COLO829 (cell line): ENCODE data around the gene SPATA16.
A peak's percentile ranks its signal among the peaks of the same experiment; 100 is the strongest.
"Not testable (repeated sequence)": the region's sequence is repeated elsewhere in the genome, so short reads cannot be mapped to it uniquely, and the experiment has no call there.

Source experiments
- DNase-seq: peaks from one replicate; pipeline ENCODE4 v3.0.0; 2012; ENCODE audit warnings: low spot score

The SPATA16 gene

DNA sequence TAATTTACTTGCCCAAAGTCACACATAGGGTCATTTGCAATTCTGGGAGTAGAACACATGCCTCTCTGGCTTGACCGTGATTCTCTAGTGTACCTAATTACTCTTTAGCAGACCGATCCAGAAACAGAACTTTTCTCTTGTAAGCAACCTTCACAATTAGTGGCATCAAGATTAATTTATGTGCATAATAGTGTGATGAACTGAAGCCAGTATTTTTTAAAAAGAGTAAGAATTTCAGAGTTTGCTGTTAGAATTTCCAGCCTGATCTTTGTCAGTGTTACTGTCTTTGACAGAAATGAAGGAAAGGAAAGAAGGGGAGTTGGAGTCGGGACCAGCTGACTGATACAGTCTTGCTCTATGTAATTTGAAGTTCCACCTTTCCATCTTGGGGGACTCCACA lies 137.1 kb downstream of the SPATA16 start:
- no peak for DNase-seq

DNA sequence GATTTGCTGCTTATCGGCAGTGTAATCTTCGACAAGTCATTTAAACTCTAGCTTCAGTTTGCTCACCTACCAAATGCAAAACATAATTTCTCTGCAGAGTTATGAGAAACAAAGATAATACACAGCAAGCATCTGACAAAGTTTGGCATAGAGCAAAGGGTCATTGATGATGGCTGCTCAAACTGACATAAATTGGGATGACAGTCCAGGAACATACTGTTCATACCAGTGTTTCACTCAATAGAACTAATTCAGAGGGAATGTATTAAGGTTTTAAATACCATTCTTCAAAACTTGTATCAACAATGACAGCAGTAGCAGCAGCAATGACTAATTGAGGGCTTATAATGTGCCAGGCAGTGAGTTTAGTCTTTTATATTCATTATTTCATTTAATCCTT lies 137.6 kb downstream of the SPATA16 start:
- no peak for DNase-seq

DNA sequence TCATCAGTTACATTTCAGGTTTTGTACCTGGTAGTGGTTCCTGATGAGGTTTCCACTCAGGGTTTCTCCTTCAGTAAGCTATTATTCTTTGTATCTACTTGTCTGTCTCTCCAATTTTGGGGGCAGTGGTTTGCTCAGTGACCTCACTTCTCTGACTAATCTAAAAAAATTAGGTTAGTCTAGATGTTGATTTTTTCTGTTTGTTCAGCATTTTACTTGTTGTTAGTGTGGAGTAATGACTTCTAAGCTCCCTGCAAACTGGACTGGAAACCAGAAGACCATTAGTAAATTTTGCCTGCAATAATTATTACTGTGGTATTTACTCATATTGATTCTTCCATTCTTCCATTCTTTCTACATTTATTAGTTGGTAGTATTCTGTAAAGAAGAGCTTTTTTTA lies 139.4 kb downstream of the SPATA16 start:
- DNase-seq, result no peak

DNA sequence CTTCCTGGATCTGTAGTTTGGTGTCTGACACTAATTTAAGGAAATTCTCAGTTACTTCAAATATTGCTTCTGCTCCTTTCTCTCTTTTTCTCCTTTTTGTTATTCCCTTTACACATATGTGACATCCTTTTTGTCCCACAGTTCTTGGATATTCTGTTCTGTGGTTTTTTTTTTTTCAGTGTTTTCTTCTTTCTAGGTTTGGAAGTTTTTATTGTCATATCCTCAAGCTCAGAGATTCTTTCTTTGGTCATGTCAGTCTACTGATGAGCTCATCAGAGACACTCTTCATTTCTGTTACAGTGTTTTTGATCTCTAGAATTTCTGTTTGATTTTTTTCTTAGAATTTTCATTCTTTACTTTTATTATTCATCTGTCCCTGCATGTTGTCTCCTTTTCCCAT lies 140.5 kb downstream of the SPATA16 start:
- DNase-seq, result no peak

DNA sequence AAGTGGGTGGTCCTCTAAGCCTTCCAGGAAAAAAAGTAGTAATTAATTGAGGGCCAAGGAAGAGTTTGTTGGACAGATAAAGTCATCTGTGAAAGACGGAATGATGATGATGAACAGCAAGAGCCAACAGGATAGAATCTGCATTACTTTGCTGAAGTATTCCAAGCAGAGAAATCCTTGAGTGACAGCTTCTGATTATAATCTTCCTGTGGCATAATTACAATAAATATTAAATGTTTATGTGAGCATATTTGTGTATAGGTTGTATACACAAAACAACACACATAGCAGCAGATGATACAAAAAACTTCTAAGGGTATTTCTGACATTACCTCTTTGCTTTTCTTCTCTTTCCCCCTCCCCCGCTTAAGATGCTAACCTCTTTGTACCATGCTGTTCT lies 147.6 kb downstream of the SPATA16 start:
- DNase-seq, result no peak

DNA sequence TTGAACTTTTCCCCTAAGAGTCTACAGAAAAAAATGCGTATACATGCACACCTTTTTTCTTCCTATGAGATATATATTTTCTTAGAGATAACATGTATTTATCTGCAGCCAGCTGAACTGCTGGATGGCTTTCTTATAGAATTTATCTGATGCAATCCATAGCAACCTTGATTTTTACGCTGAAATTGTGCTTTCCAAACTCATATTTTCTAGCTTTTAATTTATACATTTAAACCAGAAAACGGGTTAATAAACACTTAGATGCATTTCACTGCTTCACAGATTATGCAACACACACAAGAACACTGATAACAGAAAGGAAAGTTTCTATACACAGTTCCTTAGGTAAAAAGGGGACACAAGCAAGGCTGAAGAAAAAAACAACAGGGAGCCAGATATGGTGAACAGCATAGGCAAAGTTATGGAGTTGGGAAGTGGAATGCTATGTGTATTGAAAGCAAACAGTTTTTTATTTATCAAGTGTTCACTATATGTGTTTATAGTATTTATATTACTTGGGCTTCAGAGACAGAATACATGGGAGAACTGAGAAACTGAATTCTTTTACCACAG lies 149.5 kb downstream of the SPATA16 start:
- no peak for DNase-seq

DNA sequence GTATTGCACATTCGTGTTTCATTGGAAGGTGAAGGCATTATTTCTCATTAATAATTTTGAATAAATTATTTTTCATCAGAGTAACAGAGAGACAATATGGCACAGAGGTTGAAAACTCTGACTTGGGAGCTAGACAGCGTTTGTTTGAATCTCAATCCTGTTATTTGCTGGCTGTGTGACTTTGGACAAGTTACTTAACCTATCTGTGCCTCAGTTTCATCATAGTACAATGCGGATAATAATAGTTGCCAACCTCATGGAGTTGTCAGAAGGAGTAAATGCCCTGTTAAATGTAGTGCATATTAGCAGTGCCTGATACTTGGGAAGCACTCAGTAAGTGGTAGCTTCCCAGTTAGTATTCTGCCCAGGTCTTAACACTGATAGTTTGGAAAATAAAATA lies 151.7 kb downstream of the SPATA16 start:
- no peak for DNase-seq

DNA sequence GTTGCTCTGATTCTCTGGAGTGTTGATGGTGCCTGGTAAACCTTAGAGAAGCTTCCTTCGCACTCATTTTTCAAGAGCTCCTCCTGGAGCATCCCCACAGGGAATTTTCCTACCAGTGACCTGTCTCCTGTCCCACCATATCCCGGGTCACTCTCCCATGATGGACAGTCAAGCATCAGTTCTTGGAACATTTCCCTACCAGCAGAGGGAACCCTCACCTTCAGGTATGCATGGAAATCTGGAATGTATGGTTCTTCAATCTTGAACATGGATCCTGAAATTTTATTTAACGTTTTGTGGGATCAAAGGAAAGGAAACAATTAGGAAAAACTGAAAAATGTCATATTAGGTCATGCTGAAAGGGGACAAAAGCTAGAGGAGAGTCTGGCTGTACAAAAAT lies 153.8 kb downstream of the SPATA16 start:
- DNase-seq, result peak; percentile 40

DNA sequence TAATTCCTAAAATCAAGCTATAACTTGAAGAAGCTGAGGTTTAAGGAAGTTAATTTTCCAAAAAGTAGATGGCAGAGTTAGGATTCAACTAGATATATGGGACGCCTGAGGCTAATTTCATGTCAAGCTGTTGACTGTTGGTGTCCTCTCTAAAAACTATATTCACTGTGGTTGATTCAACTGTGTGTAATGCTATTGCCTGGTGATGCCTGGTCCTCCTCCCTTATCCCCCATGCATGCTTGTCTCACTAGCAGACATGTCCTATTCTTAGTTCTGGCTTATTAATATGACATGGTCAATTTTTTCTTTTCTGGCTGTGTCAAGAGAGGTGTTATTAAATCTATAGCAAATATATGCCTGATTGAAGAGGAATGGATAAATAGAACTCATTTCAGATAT lies 156.1 kb downstream of the SPATA16 start:
- DNase-seq, result no peak

DNA sequence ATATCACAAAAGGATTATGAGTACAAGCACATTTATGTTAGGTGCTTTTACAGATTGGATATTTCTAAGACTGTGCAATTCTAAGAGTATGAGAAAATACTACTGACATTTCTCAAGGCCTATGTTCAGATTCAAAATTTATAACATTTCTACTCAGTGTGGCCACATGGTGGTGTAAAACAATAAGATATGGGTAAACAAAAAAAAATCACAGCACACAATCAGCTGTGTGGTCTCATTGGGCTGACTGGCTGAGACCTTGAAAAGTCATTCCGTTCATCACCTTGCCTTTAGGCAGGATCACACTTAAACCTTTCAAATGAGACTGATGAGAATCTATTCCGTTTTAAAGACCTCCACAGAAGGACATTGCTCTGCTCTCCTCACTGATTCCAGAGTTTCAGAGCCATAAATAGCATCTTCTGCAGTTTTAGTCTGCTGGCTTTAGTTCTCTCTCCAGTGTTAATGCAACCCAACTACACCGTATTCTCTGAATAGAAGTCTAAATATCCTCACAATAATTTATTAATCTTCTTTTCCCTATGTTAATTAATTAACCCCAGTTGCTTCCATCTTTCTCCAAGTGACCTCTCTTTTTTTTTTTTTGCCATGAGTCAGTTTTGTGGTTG lies 158.2 kb downstream of the SPATA16 start:
- DNase-seq, result no peak

DNA sequence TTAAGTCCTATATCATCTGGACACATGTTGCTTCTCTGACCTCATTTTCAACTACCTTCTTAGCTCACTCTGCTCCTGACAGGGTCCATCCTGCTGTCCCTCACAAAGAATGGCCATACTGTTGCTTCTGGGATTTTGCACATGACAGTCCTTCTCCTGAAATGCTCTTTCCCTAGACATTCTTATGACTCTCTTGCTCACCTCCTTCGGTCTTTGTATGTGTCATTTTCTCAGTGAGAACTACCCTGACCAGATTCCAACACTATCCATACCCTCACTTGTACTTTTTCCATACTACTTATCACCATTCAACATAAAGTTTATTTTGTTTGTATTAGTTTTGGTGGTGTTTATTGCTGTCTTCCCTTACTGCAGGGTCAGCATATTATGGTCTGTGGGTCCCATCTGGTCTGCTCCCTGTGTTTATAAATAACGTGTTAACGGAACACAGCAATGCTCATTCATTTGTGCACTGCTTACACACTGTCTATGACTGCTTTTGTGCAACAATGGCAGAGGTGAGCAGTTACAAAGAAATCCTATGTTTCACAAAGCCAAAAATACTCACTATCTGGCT lies 159.5 kb downstream of the SPATA16 start:
- DNase-seq, result no peak

DNA sequence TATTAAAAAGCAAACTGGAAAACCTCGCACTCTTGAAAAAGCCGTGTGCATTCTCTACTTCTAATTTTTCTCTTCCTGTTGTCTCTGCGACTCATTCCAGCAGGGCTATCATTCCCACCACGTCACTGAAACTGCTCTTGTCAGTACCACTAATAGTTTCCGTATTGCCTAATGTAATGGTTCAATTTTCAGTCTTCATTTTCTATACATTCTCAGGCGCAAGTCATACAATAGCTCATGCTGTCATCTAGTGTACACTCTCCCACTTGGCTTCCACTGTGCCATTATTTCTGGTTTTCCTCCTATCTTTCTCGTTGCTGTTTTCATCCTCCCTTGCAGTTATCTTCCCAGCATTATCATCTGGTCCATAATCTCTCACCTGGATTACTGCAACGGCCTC lies 160.2 kb downstream of the SPATA16 start:
- DNase-seq, result peak; percentile 34

DNA sequence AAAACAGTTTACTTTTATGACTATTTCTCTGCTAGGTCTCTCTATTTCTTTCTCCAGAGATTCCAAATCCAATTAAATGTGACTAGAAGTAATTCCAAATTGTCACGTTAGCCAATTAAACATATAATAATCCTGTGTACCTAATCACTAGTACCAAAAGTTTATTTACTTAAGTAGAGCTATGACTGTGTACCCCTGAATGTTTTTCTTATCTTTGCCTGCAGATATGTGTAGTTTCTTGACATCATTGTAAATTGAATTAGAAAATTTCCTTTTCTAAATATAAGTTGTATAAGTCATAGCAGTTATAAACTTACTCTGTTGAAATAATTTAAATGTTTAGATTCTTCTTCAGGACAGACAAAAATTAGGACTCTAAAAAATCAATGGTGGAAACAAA lies 163.3 kb downstream of the SPATA16 start:
- DNase-seq, result no peak

DNA sequence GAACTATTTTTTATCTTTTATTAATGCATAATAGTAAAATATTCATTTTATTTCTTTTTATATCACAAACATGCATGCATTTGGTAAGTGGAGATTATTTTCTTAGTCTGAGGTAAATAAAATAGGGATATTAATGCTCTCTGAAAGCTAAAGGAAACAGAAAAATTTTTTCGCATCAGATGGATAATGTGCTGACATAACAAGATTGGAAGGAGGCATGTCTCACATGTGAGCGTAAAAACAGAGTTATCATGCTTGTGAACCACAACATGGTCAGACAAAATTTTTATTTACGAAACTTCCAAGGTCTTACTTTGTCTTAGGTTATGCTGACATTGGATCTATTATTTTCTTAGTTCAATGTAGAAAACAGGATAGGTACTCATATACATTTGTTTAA lies 166.1 kb downstream of the SPATA16 start:
- no peak for DNase-seq

DNA sequence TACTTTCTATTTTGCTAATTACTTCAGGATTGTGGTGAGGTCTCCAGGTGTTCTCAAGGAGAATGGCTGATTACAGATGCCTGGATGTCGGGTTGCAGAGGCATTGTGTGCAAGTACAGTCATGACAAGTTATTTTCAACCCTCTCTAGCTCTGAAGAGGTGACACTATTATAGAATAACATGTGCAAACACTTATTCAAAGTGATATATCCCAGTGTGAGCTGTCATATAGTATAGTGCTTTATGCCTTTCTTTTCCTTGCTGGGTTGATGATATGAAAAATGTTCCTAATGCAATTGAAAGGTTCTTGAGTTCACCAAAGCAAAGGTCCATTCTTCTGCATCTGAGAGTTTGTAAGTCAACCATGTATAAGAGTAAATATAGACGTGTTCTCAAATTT lies 167.2 kb downstream of the SPATA16 start:
- no peak for DNase-seq

DNA sequence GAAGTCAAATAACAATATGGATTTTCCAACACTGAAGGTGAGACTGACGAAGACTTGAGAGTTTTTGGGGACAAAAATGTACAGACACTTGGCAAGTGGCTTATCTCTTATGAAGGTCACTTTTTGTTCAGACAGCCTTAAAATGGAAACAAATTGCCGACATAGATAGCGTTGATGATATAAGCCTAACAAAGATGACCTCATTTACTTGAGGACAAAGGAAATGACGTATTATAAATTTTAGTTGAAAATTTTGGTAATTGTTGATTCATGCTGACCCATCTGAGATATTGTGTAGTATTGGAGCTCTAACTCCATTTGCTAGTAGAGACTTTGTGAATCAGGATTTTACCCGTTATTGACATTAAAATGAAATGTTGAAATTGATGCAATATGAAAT lies 168.3 kb downstream of the SPATA16 start:
- no peak for DNase-seq

DNA sequence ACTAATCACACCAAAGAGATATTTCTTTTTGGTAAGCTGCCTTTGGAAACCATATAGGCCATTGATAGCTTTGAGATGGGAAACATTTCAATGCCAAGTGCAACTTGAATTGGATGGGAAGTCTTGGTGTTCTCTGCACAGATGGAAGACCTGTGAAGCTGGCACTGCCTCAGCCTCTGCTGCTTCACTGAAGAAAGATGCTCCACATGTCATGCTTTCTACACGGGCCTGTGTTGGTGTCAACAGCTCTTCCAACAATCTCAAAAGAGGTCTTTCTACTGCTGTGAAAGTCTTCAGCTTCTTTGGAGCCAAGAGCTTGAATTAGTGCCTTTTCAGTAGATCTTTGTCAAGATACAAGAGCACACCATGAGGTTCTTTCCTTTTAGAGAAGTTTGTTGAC lies 169.0 kb downstream of the SPATA16 start:
- DNase-seq, result no peak

DNA sequence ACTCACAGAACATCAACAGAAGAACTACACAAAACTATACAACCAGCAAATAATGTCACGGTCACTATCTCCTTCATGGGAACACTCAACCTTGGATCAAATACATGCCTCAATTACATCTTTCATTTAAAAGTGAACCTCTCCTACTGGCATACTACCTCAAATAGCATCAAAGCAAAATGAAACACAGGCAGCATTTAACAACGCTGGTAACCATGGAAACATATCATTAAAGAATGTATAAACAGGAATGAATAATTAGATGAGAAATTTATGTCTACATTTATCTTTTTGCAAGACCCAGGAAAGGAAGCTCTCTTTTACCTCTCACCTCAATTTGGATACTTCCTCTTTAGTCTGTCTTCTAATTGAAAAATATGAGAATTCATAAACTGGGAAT lies 172.4 kb downstream of the SPATA16 start:
- DNase-seq, result no peak

DNA sequence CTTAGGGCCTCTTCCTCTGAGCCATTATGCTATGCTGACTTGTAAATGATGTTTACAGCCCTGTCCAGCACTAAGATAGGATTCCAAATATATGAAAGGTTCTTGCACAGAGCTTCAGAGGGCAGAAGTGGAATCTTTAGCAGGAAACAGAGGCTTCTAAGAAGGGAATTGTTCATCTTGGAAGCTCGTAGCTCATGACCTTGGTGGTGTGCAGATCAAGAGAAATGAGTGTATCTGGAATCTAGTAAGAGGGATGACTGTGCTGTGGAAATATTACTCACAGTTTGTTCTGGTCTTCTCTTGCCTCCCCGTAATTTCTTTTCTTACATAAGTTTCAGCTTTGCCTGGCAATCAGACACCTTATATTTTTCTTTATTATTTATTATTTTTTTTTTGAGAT lies 175.8 kb downstream of the SPATA16 start:
- DNase-seq, result no peak

DNA sequence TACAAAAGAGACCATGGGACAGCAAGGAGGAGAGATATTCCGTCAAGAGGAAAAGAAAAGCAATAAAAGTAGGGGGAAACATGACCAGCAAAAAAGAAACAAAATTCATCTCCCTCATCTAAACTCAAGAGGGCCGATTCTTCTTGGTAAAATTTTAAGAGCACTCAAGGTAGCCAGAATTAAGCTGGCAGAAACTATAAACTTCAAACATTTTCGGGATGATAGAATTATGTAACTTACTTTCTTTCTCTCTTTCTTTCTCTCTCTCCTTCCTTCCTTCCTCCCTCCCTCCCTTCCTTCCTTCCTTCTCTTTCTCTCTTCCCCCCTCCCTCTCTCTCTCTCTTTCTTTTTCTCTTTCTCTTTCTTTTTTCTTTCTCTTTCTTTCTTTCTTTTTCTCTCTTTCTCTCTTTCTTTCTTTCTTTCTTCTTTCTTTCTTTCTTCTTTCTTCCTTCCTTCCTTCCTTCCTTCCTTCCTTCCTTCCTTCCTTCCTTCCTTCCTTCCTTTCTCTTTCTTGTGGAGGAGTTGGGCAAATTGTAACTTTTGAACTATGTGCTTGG lies 180.3 kb downstream of the SPATA16 start:
- not testable (repeated sequence) for DNase-seq

DNA sequence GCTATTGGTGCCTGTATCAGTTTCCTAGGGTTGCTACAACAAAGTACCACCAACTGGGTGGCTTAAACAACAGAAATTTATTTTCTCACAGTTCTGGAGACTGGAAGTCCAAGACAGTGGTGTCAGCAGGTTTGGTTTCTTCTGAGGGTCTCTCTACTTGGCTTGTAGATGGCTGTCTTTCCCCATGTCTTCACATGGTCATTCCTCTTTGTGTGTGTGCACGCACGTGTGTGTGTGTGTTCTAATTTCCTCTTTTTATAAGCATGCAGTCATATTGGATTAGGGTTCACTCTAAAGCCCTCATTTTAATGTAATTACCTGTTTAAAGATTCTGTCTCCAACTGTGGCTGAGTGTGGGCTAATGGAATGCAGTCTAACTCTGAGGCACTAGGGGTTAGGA lies 182.5 kb downstream of the SPATA16 start:
- DNase-seq, result no peak

DNA sequence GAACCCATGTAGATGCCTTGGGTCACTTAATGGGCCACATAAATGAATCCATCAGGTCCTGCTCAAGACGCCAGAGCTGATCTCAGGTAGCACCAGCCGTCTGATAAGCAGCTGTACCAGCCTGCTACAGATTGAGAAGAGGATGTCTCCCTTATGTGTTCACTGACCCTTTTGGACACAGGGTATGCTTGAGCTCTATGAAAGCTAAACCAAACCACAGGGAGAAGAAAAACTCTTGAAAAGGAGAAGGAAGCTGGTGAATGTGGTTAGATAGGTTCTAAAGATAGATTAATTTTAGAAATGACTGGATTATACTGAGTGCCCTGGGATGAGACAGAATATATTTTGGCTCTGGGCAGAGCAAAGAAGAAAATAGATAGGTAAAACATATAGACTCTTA lies 187.5 kb downstream of the SPATA16 start:
- DNase-seq, result no peak

DNA sequence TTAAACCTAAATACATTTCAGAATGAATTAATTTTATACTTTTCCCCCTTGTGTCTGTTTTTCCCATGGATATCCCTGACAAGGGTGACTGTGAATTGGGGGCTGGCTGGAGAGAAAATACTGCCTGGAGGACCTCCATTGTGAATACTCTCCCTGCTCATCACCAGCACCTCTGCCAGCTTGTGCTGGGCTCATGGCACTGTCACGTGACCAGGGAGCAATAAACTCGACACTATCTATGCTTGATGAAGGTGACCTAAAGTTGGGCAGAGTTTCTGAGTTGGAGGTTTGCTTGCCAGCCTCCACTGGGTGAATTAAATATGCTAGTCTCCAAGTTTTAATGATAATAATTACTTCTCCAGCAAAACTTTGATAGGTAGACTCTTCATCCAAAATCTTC lies 189.5 kb downstream of the SPATA16 start:
- DNase-seq, result no peak

DNA sequence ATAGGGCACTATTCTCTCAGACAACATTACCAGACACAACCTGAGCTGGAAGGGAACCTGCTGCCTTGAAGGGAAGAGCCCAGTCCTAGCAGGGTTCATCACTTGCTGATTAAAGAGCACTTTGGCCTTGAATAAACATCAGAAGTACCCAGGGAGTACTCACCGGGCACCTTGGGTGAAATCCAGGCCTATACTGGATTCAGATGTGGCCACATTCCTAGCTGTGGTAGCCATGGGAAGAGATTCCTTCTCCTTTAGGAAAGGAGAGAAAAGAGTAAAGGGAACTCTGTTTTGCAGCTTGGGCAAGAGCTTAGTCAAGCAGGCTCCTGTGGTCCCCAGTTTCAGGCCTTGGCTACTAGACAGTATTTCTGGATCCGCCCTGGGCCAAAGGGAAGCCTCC lies 195.0 kb downstream of the SPATA16 start:
- no peak for DNase-seq
